Measurements from ENCODE around the gene NAP1L4. TPM values are rescaled to one million over a fixed set of nuclear protein-coding genes. Genes with fewer than 3 reads are reported as not detected.

Gene NAP1L4, protein sequence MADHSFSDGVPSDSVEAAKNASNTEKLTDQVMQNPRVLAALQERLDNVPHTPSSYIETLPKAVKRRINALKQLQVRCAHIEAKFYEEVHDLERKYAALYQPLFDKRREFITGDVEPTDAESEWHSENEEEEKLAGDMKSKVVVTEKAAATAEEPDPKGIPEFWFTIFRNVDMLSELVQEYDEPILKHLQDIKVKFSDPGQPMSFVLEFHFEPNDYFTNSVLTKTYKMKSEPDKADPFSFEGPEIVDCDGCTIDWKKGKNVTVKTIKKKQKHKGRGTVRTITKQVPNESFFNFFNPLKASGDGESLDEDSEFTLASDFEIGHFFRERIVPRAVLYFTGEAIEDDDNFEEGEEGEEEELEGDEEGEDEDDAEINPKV
- 160 to 189 TPM (median 181 TPM) in 3 replicates for total RNA-seq (2021)
- Bru-seq, nascent RNA, result percentile 95 among the genes with signal in this experiment
- long read RNA-seq, experiment 1, transcript NAP1L4-212 (16 exons, 1,941 nt), result minor isoform, 8 of 951 reads
- long read RNA-seq, experiment 1, transcript NAP1L4-201 (16 exons, 2,511 nt), result minor isoform, 117 of 951 reads
- long read RNA-seq, experiment 1, transcript NAP1L4-222 (15 exons, 2,479 nt), result major isoform, 452 of 951 reads
- long read RNA-seq, experiment 1, partial matches to known transcripts, result 96 of 951 reads
- long read RNA-seq, experiment 1, other reads (novel, unspliced or antisense), result 277 of 951 reads
- long read RNA-seq, experiment 2, transcript NAP1L4-222 (15 exons, 2,479 nt), result major isoform, 7 of 221 reads
- long read RNA-seq, experiment 2, partial matches to known transcripts, result 76 of 221 reads
- long read RNA-seq, experiment 2, other reads (novel, unspliced or antisense), result 131 of 221 reads
- long read RNA-seq, experiment 3, transcript NAP1L4-222 (15 exons, 2,479 nt), result major isoform, 25 of 63 reads
- long read RNA-seq, experiment 3, transcript NAP1L4-201 (16 exons, 2,511 nt), result minor isoform, 7 of 63 reads
- long read RNA-seq, experiment 3, partial matches to known transcripts, result 6 of 63 reads
- long read RNA-seq, experiment 3, other reads (novel, unspliced or antisense), result 24 of 63 reads

DNA sequence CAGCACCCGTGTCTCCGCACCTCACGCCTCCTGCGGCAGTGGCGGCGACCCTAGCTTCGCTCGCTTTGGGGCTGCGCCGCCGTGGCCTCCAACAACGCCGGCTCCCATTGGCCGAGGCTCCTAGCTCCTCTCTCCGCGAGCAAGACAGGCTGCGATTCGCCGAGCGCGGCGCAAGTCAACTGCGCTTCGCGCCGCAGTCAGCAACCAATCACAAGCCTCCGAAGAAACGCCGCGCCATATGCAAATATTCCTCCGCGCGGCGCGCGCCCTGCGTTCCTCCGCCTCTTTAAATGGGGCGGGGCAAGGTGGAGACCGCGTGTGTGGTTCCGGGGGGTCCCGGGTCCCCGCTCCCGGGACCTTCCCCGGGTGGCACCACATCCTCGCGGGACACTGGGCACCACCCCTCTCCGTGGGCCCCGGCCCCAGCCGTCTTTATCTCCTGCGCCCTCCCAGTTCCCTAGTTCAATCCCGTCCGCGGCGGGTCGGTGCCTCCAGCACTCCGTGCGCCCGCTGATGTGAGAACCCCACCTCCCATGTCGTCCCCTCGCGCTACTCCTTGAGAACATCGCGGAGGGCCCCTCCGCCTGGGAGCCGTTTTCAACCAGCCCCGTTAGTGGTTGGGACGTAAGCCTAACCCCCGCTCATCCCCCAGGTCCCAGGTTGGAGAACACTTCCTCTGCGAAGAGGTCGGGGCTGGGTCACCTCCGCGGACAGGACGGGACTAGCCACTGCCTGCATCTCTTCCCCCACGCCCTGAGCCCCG, at the start of gene NAP1L4:
NAP1L4 (minus strand) TSS at position 96 of the 763 bp plus-strand sequence. CDS start 13,109 bp downstream, outside the sequence.
- H3K4me1 Mint-ChIP-seq, result peaks cover 36% of the 10 kb centered on the region
- no peaks in the 10 kb centered on the region; the same call in 1 of the 2 replicates for H3K27me3 Mint-ChIP-seq (ENCODE audit: low read depth)
- peak; percentile 97 for DNase-seq (ENCODE audit: low spot score)
- no peaks in the 10 kb centered on the region for H3K9me3 Mint-ChIP-seq
- ATAC-seq, result peak; percentile 84
- ChIA-PET POLR2A (interaction anchor here (0.6 to 1.0 kb wide), 4 partner anchors 9 to 100 kb away, joined by 3 to 5 read pairs (median 4); partner anchors contain the start of gene CARS1), CTCF (interaction anchor here (0.7 to 3.1 kb wide), 9 partner anchors 11 to 416 kb away, joined by 3 to 11 read pairs (median 5); no protein-coding TSS in a partner anchor)
- peak within 1 kb of the TSS; percentile 99 for H3K4me3 Mint-ChIP-seq
- peak within 1 kb of the TSS; percentile 94 for H3K27ac Mint-ChIP-seq
- H3K36me3 Mint-ChIP-seq, result peaks cover 7% of the 10 kb centered on the region
- TF ChIP-seq, protein P1, sequence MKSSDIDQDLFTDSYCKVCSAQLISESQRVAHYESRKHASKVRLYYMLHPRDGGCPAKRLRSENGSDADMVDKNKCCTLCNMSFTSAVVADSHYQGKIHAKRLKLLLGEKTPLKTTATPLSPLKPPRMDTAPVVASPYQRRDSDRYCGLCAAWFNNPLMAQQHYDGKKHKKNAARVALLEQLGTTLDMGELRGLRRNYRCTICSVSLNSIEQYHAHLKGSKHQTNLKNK (CRISPR knock-in tag; IDR thresholded peaks at IDR 0.05), result no peak
- TF ChIP-seq IRF1 (CRISPR knock-in tag; IDR thresholded peaks at IDR 0.05) (no peak), NR3C1 (CRISPR knock-in tag; conservative IDR thresholded peaks at IDR 0.05; ENCODE audit: low read depth) (no peak), AFF4 (CRISPR knock-in tag; IDR thresholded peaks at IDR 0.05; ENCODE audit: borderline replicate concordance) (no peak), ZNF532 (CRISPR knock-in tag; IDR thresholded peaks at IDR 0.05; ENCODE audit: borderline replicate concordance) (no peak), ZNF232 (CRISPR knock-in tag; IDR thresholded peaks at IDR 0.05) (no peak), ATF1 (CRISPR knock-in tag; IDR thresholded peaks at IDR 0.05) (no peak), CTCF (IDR thresholded peaks at IDR 0.05) (no peak), RORB (CRISPR knock-in tag; IDR thresholded peaks at IDR 0.05) (no peak), CREB1 (CRISPR knock-in tag; IDR thresholded peaks at IDR 0.05) (no peak; the same call in 1 of the 2 replicates), IRF2 (CRISPR knock-in tag; IDR thresholded peaks at IDR 0.05; ENCODE audit: borderline replicate concordance, low read depth) (no peak), CBFB (CRISPR knock-in tag; IDR thresholded peaks at IDR 0.05; ENCODE audit: low read depth) (no peak), GABPB1 (CRISPR knock-in tag; IDR thresholded peaks at IDR 0.05) (no peak), ATF3 (CRISPR knock-in tag; conservative IDR thresholded peaks at IDR 0.05) (no peak), USF1 (CRISPR knock-in tag; IDR thresholded peaks at IDR 0.05) (peak; percentile 29; the same call in 1 of the 2 replicates), MYBL2 (CRISPR knock-in tag; IDR thresholded peaks at IDR 0.05) (no peak)
- TF ChIP-seq, protein P2, sequence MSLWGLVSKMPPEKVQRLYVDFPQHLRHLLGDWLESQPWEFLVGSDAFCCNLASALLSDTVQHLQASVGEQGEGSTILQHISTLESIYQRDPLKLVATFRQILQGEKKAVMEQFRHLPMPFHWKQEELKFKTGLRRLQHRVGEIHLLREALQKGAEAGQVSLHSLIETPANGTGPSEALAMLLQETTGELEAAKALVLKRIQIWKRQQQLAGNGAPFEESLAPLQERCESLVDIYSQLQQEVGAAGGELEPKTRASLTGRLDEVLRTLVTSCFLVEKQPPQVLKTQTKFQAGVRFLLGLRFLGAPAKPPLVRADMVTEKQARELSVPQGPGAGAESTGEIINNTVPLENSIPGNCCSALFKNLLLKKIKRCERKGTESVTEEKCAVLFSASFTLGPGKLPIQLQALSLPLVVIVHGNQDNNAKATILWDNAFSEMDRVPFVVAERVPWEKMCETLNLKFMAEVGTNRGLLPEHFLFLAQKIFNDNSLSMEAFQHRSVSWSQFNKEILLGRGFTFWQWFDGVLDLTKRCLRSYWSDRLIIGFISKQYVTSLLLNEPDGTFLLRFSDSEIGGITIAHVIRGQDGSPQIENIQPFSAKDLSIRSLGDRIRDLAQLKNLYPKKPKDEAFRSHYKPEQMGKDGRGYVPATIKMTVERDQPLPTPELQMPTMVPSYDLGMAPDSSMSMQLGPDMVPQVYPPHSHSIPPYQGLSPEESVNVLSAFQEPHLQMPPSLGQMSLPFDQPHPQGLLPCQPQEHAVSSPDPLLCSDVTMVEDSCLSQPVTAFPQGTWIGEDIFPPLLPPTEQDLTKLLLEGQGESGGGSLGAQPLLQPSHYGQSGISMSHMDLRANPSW (CRISPR knock-in tag; conservative IDR thresholded peaks at IDR 0.05; ENCODE audit: low read depth), result no peak

All from WTC11 (cell line).